Stimulated activated CD4-positive, alpha-beta T cell treated with anti-CD3 and anti-CD28 coated beads, Interleukin-2, amount 100 ng/mL, for 48 hours (primary cell): ENCODE data around the gene FAM222A.

Experiments
- DNase-seq, 2 donors: peaks; one replicate each; pipeline ENCODE4 v3.0.0-alpha.2; 2020

FAM222A gene

GRCh38 chr12:109762673-109763191, 49.1 kb downstream of the FAM222A start:
- no peak for DNase-seq

GRCh38 chr12:109763201-109763841, 49.7 kb downstream of the FAM222A start:
- no peak for DNase-seq

GRCh38 chr12:109764123-109764522, 50.5 kb downstream of the FAM222A start:
- no peak for DNase-seq

- DNase-seq, result no peak
Measured at GRCh38 chr12:109764776-109765445, 51.3 kb downstream of the FAM222A start.

- no peak for DNase-seq
Measured at GRCh38 chr12:109765446-109765810, 51.8 kb downstream of the FAM222A start.

- no peak for DNase-seq
Measured at GRCh38 chr12:109766251-109766778, 52.7 kb downstream of the FAM222A start.

- DNase-seq, result no peak
Measured at GRCh38 chr12:109767456-109767855, 53.8 kb downstream of the FAM222A start.

- no peak for DNase-seq
Measured at GRCh38 chr12:109767991-109768900, 54.6 kb downstream of the FAM222A start.

GRCh38 chr12:109768901-109769670, 55.5 kb downstream of the FAM222A start:
- DNase-seq, result no peak

- DNase-seq, result no peak
Measured at GRCh38 chr12:109770104-109770860, 56.7 kb downstream of the FAM222A start.

- DNase-seq, result no peak
Measured at GRCh38 chr12:109770861-109771670, 57.4 kb downstream of the FAM222A start.

GRCh38 chr12:109771746-109772621, 58.4 kb downstream of the FAM222A start:
- no peak for DNase-seq

GRCh38 chr12:109772622-109773321, 59.1 kb downstream of the FAM222A start:
- DNase-seq, result no peak

GRCh38 chr12:109773384-109774011, 59.9 kb downstream of the FAM222A start:
- DNase-seq, result no peak

GRCh38 chr12:109775172-109775881, 61.7 kb downstream of the FAM222A start:
- DNase-seq, result peak; percentile 68 to 71

GRCh38 chr12:109776624-109777023, 63.0 kb downstream of the FAM222A start:
- DNase-seq, result no peak

- DNase-seq, result peak; percentile 10 to 30
Measured at GRCh38 chr12:109777544-109777943, 63.9 kb downstream of the FAM222A start.

GRCh38 chr12:109778684-109779083, 65.1 kb downstream of the FAM222A start:
- DNase-seq, result no peak
